ENCODE data around the gene IL2RA.

IL2RA gene

DNA sequence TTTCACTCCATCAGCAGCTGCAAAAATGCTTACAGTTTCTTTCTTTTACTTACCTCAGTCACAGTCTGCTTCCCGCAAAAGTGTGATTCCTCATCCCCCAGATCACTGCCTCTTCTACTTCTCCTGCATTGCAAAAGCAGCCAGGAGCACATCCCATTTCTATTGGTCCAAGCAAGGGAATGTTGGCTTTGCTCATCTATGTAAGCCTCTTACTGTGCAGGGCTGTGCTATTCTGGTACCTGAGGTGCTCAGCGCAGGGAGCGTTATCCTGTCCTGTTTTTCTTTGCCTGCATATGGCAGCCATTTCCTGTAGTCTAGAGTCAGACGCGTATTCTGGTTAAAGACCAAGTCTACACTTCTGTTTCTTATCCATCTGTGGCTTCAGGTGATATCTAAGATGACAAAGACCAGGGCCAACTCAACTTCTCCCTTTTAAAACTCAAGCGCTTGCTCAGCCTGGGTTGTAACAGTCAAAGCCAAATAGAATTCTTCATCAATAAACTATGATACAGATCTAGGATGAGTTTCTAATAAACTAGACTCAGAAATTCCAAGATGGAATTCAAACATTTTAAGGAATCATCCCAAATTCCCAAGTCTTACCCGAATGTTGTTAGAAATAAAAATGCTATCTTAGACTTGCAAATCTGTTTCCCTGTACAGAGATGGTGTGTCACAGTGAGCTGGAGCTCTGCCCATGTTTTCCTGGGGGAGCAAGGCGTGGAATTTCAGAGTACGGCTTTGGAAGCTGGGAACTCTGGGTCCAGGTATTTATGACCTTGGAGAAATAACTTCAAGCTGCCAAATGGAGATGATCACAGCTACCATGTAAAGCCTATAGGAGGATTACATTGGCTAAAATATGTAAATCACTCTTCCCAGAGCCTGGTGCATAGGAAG lies 20.6 kb upstream of the IL2RA start:
- no peaks in the 10 kb centered on the region for H3K36me3 ChIP-seq (ENCODE audit: control insufficient read depth in 1 of 2, insufficient read depth in 2 of 2, low read length in 2 of 2)
- H4K12ac ChIP-seq (ENCODE audit: low read depth, low read length) = no peak overlapping the region
- WGBS (ENCODE audit: extremely low coverage, insufficient coverage, insufficient read length) = no CpG with 5 or more reads among the region's 9 CpGs
- no peaks in the 10 kb centered on the region for H3K9me3 ChIP-seq (ENCODE audit: insufficient read depth, low read depth, low read length)
- no peak overlapping the region for H3K27ac ChIP-seq (ENCODE audit: low read depth, low read length)
- H3K79me2 ChIP-seq (ENCODE audit: control insufficient read depth, insufficient read depth, low read length, poor library complexity) = no peaks in the 10 kb centered on the region
- H3K4me2 ChIP-seq (ENCODE audit: low read length) = no peak overlapping the region
- H2BK120ac ChIP-seq (ENCODE audit: insufficient read depth, low read length, poor library complexity) = no peak overlapping the region
- no peak overlapping the region for H3K9ac ChIP-seq (ENCODE audit: low read length)
- H3K4me3 ChIP-seq (ENCODE audit: low read depth, low read length) = no peak overlapping the region
- H4K8ac ChIP-seq (ENCODE audit: low read depth, low read length) = no peak overlapping the region
- H3K79me1 ChIP-seq (ENCODE audit: low read length) = no peaks in the 10 kb centered on the region
- H2BK12ac ChIP-seq (ENCODE audit: low read length) = no peak overlapping the region
- no peak overlapping the region for H4K91ac ChIP-seq (ENCODE audit: low read depth, low read length)
- H3K4ac ChIP-seq (ENCODE audit: low read depth, low read length) = no peak overlapping the region
- H3K14ac ChIP-seq (ENCODE audit: low read length) = no peak overlapping the region
- no peaks in the 10 kb centered on the region for H3K4me1 ChIP-seq (ENCODE audit: control insufficient read depth in 1 of 2, insufficient read depth in 2 of 2, low read length in 2 of 2)
- no peak overlapping the region for H2AFZ ChIP-seq (ENCODE audit: insufficient read depth, low read length, poor library complexity)
- no peak overlapping the region for H2BK5ac ChIP-seq (ENCODE audit: low read depth, low read length, poor library complexity)
- no peak overlapping the region for H2AK5ac ChIP-seq (ENCODE audit: low read length)
- H3K23ac ChIP-seq (ENCODE audit: low read length) = no peak overlapping the region
- no peak overlapping the region for H3K18ac ChIP-seq (ENCODE audit: low read length)
- DNase-seq = no peak
- no peaks in the 10 kb centered on the region for H3K27me3 ChIP-seq (ENCODE audit: insufficient read depth, low read length)

DNA sequence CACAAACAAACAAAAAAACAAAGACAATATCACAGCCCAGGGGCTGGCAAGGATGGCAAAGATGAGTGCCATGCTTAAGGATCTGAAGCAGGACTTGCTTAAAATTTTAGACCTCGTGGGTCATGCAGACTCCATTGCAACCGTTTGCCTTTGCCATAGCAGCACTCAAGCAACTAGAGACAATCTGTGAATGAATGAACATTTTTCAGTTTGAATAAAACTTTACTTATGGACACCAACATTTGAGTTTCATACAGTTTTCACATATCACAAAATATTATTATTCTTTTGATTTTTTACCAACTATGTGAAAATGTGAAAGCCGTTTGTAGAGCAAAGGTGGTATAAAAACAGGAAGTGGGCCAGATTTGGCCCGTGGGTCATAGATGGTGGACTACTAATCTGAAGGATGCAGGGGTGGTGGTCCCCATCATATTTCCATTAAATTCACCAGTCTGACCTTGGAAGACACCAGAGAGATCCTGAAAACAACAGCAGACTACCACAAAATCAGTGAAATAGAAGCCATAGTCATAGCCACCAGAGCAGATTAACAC lies 18.3 kb upstream of the IL2RA start:
- Histone ChIP-seq H3K4me1 (ENCODE audit: control insufficient read depth in 1 of 2, insufficient read depth in 2 of 2, low read length in 2 of 2) (no peaks in the 10 kb centered on the region), H4K8ac (ENCODE audit: low read depth, low read length) (no peak overlapping the region), H3K4me2 (ENCODE audit: low read length) (no peak overlapping the region), H2BK12ac (ENCODE audit: low read length) (no peak overlapping the region), H3K79me1 (ENCODE audit: low read length) (no peaks in the 10 kb centered on the region), H3K23ac (ENCODE audit: low read length) (no peak overlapping the region), H2BK5ac (ENCODE audit: low read depth, low read length, poor library complexity) (no peak overlapping the region), H3K27me3 (ENCODE audit: insufficient read depth, low read length) (no peaks in the 10 kb centered on the region), H3K9me3 (ENCODE audit: insufficient read depth, low read depth, low read length) (no peaks in the 10 kb centered on the region), H4K12ac (ENCODE audit: low read depth, low read length) (no peak overlapping the region), H3K79me2 (ENCODE audit: control insufficient read depth, insufficient read depth, low read length, poor library complexity) (no peaks in the 10 kb centered on the region), H3K18ac (ENCODE audit: low read length) (no peak overlapping the region), H3K4me3 (ENCODE audit: low read depth, low read length) (no peak overlapping the region), H3K4ac (ENCODE audit: low read depth, low read length) (no peak overlapping the region), H4K91ac (ENCODE audit: low read depth, low read length) (no peak overlapping the region), H3K36me3 (ENCODE audit: control insufficient read depth in 1 of 2, insufficient read depth in 2 of 2, low read length in 2 of 2) (no peaks in the 10 kb centered on the region), H2BK120ac (ENCODE audit: insufficient read depth, low read length, poor library complexity) (no peak overlapping the region), H2AK5ac (ENCODE audit: low read length) (no peak overlapping the region), H3K14ac (ENCODE audit: low read length) (no peak overlapping the region), H3K9ac (ENCODE audit: low read length) (no peak overlapping the region), H3K27ac (ENCODE audit: low read depth, low read length) (no peak overlapping the region), H2AFZ (ENCODE audit: insufficient read depth, low read length, poor library complexity) (no peak overlapping the region)
- no CpG with 5 or more reads among the region's 4 CpGs for WGBS (ENCODE audit: extremely low coverage, insufficient coverage, insufficient read length)
- no peak for DNase-seq

DNA sequence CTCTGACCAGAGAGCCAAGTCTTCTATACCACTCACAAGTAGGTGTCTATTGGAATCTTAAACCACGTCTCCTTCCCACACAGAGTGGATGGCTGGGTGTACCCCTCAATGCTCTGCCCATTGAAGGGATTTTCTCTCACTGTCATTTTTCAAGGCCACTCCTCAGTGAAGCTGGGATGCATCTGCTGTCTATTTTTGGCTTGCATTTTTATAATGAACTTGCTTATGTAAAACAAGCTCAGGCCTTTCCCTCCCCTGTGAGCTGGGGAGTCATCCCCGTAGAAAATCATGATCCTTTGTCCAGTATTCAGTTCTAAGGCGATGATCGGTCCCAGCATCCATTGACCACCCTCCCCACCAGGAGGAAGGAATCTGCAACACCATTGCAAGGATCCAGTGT lies 16.9 kb upstream of the IL2RA start:
- H3K18ac ChIP-seq (ENCODE audit: low read length) = no peak overlapping the region
- WGBS (ENCODE audit: extremely low coverage, insufficient coverage, insufficient read length) = no CpG with 5 or more reads among the region's 4 CpGs

DNA sequence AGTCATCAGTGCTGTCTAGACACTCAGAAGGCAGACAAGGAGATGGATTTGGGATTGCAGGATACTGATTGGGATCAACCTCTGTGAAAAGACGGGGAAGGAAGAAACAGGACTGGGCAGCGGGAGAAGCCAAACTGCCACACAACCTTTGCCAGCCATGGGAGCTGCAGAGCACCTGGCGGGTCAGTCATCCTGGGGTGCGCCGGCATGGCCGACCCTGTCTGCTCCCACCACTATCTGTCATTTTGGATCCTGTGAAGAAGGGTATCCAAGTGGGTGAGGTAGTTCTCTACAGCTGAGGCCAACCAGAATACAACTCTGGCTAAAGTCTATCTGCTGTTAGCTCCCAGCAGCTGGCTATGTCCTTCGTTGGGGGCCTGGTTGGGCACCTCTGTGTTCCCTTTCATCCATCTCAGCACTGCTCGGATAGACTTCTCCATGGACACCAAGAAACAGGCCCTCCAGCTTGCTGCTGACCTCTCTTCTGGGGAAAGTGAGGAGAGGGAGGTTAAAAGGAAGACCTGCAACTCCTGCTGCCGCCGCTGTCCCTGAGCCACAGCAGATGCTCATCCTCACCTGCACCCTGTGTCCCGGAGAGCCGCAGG lies 15.0 kb upstream of the IL2RA start:
- Histone ChIP-seq H3K4me1 (ENCODE audit: control insufficient read depth in 1 of 2, insufficient read depth in 2 of 2, low read length in 2 of 2) (peaks cover 0 to 1% of the 10 kb centered on the region in 2 experiments), H3K14ac (ENCODE audit: low read length) (no peak overlapping the region), H3K9me3 (ENCODE audit: insufficient read depth, low read depth, low read length) (no peaks in the 10 kb centered on the region), H4K12ac (ENCODE audit: low read depth, low read length) (no peak overlapping the region), H3K4me2 (ENCODE audit: low read length) (no peak overlapping the region), H3K79me2 (ENCODE audit: control insufficient read depth, insufficient read depth, low read length, poor library complexity) (no peaks in the 10 kb centered on the region), H3K27ac (ENCODE audit: low read depth, low read length) (no peak overlapping the region), H2AFZ (ENCODE audit: insufficient read depth, low read length, poor library complexity) (no peak overlapping the region), H3K4ac (ENCODE audit: low read depth, low read length) (no peak overlapping the region), H3K36me3 (ENCODE audit: control insufficient read depth in 1 of 2, insufficient read depth in 2 of 2, low read length in 2 of 2) (no peaks in the 10 kb centered on the region), H2AK5ac (ENCODE audit: low read length) (no peak overlapping the region), H3K27me3 (ENCODE audit: insufficient read depth, low read length) (no peaks in the 10 kb centered on the region), H3K4me3 (ENCODE audit: low read depth, low read length) (no peak overlapping the region), H2BK12ac (ENCODE audit: low read length) (no peak overlapping the region), H2BK120ac (ENCODE audit: insufficient read depth, low read length, poor library complexity) (no peak overlapping the region), H4K91ac (ENCODE audit: low read depth, low read length) (no peak overlapping the region), H3K18ac (ENCODE audit: low read length) (no peak overlapping the region), H3K9ac (ENCODE audit: low read length) (no peak overlapping the region), H3K79me1 (ENCODE audit: low read length) (no peaks in the 10 kb centered on the region), H3K23ac (ENCODE audit: low read length) (no peak overlapping the region), H2BK5ac (ENCODE audit: low read depth, low read length, poor library complexity) (no peak overlapping the region), H4K8ac (ENCODE audit: low read depth, low read length) (no peak overlapping the region)
- WGBS (ENCODE audit: extremely low coverage, insufficient coverage, insufficient read length) = no CpG with 5 or more reads among the region's 12 CpGs
- DNase-seq = no peak

More for the DNA sequence above, 16.9 kb upstream of the IL2RA start:
- no peak overlapping the region for H2BK12ac ChIP-seq (ENCODE audit: low read length)
- no peak overlapping the region for H3K14ac ChIP-seq (ENCODE audit: low read length)
- no peak overlapping the region for H3K4me2 ChIP-seq (ENCODE audit: low read length)
- no peak overlapping the region for H3K9ac ChIP-seq (ENCODE audit: low read length)
- no peaks in the 10 kb centered on the region for H3K27me3 ChIP-seq (ENCODE audit: insufficient read depth, low read length)
- no peak overlapping the region for H4K12ac ChIP-seq (ENCODE audit: low read depth, low read length)
- no peak overlapping the region for H4K91ac ChIP-seq (ENCODE audit: low read depth, low read length)
- no peaks in the 10 kb centered on the region for H3K36me3 ChIP-seq (ENCODE audit: control insufficient read depth in 1 of 2, insufficient read depth in 2 of 2, low read length in 2 of 2)
- H2AFZ ChIP-seq (ENCODE audit: insufficient read depth, low read length, poor library complexity) = no peak overlapping the region
- H2BK5ac ChIP-seq (ENCODE audit: low read depth, low read length, poor library complexity) = no peak overlapping the region
- no peak overlapping the region for H4K8ac ChIP-seq (ENCODE audit: low read depth, low read length)
- H3K79me2 ChIP-seq (ENCODE audit: control insufficient read depth, insufficient read depth, low read length, poor library complexity) = no peaks in the 10 kb centered on the region
- H3K27ac ChIP-seq (ENCODE audit: low read depth, low read length) = no peak overlapping the region
- H2BK120ac ChIP-seq (ENCODE audit: insufficient read depth, low read length, poor library complexity) = no peak overlapping the region
- H3K9me3 ChIP-seq (ENCODE audit: insufficient read depth, low read depth, low read length) = no peaks in the 10 kb centered on the region
- H3K23ac ChIP-seq (ENCODE audit: low read length) = no peak overlapping the region
- H3K4me3 ChIP-seq (ENCODE audit: low read depth, low read length) = no peak overlapping the region
- no peak overlapping the region for H3K4ac ChIP-seq (ENCODE audit: low read depth, low read length)
- no peak for DNase-seq
- H3K4me1 ChIP-seq (ENCODE audit: control insufficient read depth in 1 of 2, insufficient read depth in 2 of 2, low read length in 2 of 2) = peaks cover 0 to 1% of the 10 kb centered on the region in 2 experiments
- no peaks in the 10 kb centered on the region for H3K79me1 ChIP-seq (ENCODE audit: low read length)
- H2AK5ac ChIP-seq (ENCODE audit: low read length) = no peak overlapping the region
